Hippocampal formation (tissue), 2 donors: ENCODE data around the gene CETP.

Experiments used
- DNase-seq, 2 donors: peaks; one replicate each; lab custom pipeline; 2025; lab: John Stamatoyannopoulos, UW

CETP gene, protein sequence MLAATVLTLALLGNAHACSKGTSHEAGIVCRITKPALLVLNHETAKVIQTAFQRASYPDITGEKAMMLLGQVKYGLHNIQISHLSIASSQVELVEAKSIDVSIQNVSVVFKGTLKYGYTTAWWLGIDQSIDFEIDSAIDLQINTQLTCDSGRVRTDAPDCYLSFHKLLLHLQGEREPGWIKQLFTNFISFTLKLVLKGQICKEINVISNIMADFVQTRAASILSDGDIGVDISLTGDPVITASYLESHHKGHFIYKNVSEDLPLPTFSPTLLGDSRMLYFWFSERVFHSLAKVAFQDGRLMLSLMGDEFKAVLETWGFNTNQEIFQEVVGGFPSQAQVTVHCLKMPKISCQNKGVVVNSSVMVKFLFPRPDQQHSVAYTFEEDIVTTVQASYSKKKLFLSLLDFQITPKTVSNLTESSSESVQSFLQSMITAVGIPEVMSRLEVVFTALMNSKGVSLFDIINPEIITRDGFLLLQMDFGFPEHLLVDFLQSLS

DNA sequence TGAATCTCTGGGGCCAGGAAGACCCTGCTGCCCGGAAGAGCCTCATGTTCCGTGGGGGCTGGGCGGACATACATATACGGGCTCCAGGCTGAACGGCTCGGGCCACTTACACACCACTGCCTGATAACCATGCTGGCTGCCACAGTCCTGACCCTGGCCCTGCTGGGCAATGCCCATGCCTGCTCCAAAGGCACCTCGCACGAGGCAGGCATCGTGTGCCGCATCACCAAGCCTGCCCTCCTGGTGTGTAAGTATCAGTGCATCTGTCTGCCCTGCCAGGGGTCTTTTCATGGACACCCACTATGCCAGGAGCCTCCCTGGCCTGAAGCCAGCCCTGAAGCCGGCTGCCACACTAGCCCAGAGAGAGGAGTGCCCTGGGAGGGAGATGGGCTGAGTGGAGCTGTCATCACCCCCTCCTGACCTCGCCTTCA, at the start of gene CETP:
Gene CETP, plus strand, starts transcription at position 100 of the 431 bp plus-strand sequence. Its CDS starts 30 bp downstream, at position 130.
- no peak for DNase-seq

DNA sequence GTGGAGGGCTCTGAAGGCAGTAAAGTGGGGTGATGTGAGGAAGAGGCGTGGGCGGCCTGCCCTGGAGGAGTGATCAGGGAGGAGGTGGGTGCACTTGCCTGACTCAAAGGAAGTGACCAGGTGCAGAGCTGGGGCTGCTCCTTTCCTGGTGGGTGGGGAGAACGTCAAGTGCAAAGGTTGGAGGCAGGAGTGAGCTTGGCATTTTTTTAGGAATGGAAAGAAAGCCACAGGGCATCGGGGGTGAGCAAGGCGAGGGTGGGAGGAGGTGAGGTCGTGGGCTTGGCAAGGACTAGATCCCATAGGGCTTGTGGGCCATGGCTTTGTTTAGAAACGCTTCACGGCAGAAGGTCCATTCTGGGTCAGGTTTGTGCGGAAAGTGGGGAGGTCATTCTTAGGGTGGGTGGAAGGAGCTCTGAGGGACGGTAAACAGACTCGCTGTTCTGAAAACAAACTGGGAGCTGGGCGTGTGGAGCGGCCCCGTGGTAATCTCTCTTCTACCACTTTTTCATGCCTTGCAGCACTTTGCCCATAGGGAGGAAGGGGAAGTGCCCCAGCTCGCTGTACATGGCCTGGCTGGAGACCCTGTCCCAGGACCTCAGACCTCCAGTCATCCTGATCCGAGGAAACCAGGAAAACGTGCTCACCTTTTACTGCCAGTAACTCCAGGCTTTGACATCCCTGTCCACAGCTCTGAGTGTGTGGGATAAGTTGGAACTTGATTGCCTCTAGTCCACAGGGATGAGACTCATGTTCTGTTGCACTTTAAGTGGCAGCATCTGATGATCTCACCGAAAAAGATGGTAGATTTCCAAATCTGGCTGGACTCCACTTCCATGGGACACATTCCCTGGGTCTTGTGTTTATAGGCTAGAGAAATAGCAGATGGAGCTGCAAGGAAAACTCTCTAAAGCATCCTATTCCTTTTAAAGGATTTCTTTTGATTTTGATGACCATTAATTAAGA, 48.7 kb upstream of the CETP start:
- DNase-seq: no peak

DNA sequence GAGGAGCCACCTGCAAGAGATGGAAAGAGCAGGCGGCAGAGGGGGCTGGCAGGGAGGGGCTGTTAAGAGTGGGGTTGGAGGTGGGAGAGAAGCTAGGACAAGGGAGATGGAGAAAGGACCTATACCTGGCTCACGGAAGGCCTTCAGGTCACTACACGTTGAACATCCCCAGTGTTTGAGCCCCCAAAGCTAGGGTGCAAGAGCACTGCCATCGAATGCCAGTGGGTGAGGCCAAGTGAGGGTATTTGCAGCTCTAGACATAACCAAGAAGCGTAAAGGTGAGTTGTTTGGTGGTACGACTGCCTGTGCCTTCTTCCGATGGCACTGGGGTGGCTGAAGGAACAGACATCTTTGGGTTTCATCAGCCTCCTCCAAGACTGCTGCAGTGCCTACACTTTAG, 46.9 kb upstream of the CETP start:
- no peak for DNase-seq

DNA sequence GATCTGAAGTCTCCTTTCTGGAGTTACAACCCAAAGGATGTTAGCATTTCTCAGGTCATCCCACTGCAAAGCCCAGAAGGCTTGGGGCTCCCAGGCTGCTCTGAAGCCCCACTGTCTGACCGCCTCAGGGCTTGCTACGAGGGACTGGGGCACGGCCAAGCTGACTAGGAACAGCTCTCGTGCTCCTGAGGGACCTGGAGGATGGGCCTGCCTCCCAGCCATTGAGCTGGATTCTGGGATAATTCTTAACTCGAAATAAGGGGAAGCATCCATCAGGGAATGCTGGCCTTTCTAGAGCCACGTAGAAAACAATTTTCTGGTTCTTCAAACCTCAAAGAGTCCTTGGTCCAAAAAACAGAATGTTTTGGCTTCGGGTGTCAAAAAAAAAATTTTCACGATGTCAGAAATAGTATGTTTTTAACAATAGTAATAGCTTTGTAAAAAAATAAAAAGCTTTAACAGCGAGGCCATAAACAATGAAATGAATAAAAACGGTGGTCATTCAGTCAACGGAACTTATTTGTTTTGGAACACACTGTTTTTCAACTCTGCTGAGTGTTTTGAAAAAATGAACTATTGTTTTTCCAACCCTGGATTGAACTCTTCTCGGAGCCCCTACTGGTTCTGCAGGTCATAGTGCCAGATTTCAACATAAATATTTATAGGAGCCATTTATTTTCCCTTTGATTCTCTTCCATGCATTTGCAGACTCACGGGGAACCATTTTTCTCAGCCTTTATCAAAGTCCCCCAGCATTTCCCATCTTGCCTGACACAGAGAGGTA, 46.2 kb upstream of the CETP start:
- no peak for DNase-seq

DNA sequence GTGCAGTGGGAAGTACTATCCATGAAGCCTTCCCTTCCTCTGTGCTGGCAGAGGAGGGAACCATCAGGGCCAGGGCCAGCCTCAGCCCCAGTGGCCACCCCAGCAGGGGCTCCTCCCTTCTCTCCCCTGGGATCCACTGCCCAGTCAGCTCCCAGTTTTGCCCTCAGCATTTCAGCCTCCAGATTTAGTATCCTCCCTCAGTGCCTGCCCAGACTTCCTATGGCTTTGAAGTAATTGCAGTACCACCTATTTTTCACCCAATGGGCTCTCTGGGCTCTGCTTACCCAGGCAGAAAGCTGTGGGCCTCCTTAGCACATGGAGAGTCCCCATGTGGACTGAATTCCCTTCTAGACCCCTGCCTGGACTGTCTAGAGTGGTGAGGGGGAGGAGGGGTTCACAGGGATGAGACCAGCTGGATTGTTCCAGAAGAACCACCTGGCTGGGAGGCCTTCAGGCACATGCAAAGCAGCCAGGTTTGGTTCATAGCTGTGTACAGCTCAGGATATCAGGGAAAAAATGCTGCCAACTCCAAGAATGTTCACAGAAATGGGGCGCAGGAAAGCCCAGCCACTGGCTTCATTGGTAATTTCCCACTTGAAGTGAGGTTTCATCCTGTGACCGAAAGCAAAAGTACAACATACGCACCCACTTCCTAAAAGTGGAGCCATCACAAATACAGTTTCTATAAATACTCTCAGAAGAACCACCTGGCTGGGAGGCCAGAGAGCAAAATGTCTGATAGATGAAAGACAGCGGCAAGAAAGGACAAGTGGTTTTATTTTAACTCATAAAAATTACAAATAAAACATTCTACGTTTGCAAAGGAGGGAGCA, 45.0 kb upstream of the CETP start:
- no peak for DNase-seq

DNA sequence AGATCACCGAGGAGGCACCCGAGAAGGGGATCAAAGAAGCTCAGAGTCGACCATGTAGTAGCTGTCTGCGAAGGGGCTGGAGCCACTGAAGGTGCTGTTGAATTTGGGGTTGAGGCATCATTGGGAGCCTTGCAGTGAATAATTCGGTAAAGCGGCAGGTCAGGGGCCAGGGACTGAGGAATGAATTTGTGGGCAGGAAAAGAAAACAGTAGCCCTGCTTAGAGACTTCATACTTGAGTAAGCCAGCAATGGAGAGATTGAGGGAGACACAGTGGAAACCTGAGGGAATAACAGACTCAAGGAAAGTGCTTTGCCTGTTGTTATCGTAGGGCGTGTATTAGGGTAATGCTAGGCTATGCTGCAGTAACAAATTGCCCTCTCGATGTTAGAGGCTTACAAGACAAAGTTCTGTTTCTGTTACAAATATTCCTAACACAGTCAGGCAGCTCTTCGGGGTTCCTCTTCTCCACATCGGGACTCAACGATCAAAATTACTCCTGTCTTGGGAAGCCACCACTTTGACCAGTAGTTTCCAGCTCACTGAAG, 43.2 kb upstream of the CETP start:
- DNase-seq: no peak

DNA sequence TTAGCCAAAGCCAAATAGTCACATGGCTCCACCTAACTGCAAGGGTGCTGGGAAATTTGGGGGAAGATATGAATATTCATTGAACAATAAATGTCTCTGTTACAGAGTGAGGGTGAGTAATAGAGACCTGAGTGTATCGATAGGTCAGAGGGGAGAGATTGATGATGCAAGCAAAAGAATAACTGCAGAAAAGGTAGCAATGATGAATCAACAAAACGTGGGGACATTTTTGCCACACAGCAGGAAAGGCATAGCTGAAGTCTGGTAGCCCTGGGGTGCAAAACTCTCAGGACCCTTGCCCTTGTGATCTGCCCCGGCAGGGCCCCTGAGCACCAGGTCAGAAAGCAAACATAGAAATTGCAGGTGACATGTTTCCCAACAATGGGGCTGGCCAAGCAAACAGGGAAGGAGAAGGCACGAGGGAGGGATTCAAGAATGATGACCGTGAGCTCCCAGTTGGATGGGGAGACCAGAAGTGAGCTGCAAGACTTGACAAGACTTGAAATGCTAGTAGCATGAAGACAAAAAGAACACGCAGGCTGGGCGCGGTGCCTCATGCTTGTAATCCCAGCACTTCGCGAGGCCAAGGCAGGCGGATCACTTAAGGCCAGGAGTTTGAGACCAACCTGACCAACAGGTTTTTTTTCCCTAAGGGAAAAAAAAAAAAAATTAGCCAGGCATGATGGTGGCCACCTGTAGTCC, 42.5 kb upstream of the CETP start:
- DNase-seq: no peak

DNA sequence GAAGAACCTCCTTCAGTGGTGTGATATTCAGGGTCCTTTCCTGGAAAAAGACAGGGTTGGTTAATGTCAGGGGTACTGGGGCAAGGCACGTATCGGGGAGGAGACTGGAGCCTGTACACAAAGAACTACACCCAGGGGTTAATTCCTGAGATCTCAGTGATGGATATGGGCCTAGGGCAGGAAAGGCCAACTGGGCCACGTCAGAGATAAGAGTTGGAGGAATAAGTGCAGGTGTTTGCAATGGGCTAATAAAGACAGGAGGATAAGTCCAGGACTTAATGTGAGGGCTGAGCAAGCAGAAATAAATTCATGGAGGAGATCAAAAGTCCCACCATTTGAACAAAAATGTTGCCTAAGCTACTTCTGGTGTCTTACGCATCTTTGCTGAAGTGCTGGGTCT, 40.2 kb upstream of the CETP start:
- no peak for DNase-seq

DNA sequence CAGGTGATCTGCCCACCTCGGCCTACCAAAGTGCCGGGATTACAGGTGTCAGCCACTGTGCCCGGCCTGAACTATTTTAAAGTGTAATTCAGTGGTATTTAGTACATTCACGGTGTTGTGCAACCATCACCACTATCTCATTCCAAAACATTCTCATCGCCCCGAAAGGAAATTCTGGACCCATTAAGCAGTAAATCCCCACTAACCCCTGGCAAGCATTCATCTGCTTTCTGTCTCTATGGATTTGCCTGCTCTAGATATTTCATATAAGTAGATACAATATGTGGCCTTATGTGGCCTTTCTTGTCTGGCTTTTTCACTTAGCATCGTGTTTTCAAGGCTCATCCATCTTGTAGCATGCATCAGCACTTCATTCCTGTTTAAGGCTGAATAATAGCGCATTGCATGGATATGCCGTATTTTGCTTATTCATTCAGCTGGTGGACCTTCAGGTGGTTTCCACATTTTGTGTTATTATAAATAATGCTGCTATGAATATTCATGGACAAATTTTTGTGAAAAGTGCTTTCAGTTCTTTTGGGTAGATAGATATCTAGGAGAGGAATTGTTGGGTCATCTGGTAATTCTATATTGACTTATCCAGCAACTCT, 38.2 kb upstream of the CETP start:
- DNase-seq: no peak

DNA sequence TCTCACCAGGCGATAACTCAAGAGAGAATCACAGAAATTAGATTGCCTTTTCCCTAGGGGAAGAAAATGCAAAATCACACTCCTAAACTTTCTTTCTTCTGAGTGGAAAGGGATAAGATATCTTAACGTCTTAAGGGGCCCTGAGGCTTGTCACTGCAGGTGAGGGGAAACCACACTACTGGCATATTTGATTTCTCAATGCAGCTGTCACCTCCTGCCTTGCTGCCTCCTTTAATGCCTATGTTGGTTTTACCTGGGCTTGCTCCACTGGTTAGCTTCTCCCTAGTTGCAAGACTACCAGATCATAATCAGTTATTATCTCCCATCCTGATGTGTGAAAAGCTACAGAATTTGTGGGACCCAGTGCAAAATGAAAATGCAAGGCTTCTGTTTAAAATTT, 34.3 kb upstream of the CETP start:
- DNase-seq: no peak

DNA sequence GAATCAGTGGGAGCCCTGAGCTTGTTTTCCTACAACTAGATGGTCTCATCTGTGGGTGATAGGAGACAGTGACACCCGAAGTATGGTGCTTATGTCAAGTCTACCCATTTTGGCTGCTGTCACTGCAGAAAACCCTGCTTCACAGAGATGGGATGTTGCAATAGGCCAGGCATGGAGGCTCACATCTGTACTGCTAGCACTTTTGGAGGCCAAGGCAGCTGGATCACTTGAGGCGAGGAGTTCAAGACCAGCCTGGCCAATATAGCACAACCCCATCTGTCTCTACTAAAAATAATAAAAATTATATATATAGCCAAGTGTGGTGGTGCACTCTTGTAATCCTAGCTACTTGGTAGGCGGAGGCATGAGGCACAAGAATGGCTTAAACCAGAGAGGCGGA, 32.1 kb upstream of the CETP start:
- no peak for DNase-seq

DNA sequence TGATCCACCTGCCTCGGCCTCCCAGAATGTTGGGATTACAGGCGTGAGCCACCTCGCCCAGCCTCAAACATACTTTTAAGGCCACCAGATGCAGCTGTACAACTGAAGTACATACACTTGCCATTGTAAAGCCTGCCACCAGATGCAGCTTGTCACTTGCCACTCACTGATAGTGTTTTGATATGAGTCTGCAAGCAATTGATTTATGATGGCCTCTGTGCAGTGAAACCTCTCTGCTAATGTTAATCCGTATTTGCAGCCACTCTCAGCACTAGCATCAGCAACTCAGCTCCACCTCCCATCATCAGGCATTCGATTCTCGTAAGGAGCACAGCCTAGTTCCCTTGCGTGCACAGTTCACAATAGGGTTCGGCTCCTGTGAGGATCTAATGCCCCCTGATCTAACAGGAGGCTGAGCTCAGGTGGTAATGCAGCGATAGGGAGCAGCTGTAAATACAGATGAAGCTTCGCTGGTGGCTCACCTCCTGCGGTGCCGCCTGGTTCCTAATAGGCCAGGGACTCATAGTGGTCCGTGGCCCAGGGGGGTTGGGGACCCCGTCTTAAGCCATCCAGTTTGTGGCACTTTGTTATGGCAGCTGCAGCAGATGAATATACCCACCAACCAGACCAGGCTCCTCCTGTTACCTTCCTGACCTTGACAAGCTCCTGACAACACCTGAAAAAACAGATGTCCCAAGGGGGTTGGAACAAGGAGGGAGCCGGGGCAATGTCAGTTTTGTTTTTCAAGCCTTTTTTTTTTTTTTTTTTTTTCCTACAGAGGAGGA, 31.1 kb upstream of the CETP start:
- no peak for DNase-seq

DNA sequence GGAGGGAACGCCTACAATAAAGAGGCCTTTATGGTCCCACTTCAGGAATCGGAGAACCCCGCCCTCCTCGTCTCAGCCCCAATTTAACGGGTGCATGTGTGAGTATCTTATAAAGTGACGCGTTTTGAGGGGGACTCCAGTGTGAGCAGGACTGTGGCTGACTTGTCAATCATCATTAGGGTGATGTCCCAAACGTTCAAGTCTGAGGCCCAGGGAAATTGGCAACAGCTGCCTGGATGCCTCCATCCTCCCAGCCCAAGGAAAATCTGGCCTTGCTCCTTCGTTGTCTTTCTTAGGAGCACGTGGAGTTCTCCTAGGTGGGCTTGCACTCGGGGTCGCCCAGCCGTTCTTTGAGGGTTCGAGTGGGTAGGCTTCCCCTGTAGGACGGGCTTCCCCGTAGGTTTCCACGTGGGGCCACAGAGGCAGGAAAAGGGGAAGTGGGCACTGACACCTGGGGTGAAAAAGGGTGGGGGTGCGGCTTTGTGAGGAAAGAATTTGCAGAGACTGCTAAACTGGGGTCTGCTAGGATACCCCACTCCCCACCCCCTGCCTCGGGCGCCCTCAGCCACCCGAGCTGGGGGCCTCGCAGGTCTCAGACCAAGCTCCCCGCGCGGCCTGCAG, 30.4 kb upstream of the CETP start:
- DNase-seq: no peak

DNA sequence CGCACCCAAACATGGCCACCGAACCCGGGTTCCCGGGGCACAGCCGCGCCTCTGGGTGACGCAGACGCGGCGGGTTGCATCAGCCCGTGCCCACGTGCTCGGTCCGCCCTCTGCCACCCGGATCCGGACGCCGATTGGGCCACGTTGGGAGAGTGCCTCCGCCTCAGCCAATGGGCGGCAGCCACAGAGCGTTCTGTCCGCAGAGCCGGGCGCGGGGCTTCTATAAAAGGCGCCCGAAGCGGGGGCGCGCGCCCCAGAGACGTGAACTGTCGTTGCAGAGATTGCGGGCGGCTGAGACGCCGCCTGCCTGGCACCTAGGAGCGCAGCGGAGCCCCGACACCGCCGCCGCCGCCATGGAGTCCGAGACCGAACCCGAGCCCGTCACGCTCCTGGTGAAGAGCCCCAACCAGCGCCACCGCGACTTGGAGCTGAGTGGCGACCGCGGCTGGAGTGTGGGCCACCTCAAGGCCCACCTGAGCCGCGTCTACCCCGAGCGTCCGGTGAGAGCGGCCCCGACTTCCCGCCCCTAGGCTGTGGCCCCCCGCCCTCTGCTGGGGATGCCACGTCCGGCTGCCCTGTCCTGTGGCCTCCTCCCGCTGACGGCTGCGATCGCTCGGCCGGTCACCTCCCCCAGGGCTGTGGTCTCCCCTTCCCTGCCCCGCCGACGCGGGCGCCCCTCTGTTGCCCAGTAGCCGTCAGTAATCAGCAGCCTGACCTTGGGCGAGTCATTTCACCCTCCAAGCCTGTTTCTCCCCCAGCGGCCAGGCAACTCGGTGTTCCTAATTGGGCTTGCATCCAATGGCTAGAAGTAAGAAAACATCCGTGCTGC, 29.6 kb upstream of the CETP start, which contains the start of gene HERPUD1:
Gene HERPUD1, plus strand, starts transcription at position 251 of the 829 bp plus-strand sequence. Its CDS starts 103 bp downstream, at position 354.
- DNase-seq: peak; percentile 99

DNA sequence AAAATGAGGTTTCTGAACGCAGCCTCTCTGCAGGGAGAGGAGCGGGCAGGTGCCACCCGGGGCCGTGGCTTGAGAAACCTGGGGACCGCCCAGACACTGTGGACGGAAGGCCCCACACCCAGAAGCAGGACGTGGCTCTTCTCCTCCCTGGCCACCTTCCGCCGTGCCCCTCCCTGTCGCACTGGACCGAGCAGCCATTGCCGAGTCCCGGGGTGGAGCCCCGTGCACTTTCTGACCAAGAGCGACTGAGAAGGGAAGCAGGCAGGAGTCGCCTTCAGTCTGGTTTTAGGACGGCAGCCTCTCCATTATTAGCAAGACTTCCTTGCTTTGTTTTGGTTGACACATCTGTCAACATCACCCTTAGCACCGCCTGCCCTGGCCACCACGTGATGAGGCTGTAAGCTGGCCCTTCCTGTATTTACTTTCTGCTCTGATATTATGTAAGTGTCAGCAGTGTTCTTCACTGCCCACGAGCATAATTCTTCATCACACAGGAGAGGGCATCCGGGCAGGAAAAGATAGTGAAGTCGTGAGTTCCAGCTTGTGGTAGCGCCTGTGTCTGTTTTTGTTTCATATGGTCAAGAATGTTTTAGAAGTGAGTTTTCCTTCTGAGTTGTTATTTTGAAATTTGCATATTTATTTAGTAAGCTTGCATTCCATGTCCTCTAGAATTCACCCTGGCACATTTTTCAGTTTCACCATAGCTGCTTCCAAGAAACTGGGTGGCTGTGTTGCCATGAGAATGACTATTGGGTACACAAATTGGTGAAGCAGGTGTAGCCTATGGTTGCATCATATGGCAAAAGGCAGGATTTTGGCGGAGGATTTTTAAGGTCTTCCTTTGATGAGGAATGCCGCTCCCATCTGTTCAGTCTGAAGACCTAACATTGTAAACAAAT, 28.8 kb upstream of the CETP start:
- DNase-seq: peak; percentile 65 to 81
